NCI-H2107 (cell line): Measurements from ENCODE around the gene KLHL17.
"Not testable (repeated sequence)": the region's sequence is repeated elsewhere in the genome, so short reads cannot be mapped to it uniquely, and the experiment has no call there.

Source experiments
- DNase-seq: peaks from one replicate; lab custom pipeline; 2025; lab: John Stamatoyannopoulos, UW

The KLHL17 gene

DNA sequence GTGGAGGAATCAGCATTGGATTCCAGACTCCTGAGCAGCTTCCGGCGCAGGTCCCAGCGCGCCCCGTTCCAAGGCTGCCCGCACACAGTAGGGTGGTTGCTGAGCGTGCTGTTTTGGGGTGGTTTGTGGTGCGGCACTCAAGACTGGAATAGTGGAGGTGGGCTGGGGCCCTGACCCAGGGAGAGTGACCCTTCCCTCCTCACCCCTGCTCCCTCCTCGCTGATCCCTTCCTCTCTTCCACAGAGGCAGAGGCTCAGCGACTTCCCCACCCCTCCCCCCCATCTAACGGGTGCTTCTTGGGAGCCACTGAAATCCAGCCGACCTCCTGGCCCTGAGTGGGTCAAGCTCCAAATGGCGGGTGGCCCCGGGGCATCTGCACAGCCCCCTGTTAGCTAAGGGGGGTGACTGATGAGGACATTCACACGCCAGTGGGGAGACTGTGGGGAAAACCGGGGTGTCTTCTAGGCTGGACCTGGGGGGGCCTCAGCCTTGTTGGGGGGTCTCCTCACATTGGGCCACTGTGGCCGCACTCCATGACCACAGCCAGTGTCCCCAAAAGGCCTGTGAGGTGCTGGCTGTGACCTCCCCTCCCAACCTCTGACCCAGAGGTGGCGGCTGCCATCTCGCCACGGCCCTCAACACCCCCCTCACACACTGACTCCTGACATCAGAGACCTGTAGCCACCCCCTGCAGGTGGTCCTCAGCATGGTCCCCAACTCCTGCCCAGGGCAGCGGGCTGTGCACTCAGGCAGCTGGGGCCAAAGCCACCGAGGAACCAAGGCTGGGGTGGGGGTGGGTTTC, 43.4 kb downstream of the KLHL17 start:
- DNase-seq = no peak

DNA sequence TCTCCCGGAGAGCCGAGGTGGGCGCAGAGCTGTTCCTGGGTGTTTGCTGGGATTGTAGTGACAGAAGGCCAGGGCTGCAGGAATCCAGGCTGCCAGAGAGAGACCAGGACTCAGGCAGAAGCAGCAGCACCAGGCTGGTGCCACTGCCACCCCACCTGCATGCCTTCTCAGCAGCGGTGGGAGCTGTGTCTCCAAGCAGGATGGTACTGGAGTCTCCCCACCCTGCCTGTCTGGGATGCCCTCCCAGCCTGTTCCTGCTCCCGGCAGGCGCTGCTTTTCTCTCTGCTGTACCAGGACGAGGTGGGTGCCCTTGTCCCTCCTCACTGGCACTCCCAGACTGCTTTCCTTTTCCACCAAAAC, 44.0 kb downstream of the KLHL17 start:
- DNase-seq = no peak

DNA sequence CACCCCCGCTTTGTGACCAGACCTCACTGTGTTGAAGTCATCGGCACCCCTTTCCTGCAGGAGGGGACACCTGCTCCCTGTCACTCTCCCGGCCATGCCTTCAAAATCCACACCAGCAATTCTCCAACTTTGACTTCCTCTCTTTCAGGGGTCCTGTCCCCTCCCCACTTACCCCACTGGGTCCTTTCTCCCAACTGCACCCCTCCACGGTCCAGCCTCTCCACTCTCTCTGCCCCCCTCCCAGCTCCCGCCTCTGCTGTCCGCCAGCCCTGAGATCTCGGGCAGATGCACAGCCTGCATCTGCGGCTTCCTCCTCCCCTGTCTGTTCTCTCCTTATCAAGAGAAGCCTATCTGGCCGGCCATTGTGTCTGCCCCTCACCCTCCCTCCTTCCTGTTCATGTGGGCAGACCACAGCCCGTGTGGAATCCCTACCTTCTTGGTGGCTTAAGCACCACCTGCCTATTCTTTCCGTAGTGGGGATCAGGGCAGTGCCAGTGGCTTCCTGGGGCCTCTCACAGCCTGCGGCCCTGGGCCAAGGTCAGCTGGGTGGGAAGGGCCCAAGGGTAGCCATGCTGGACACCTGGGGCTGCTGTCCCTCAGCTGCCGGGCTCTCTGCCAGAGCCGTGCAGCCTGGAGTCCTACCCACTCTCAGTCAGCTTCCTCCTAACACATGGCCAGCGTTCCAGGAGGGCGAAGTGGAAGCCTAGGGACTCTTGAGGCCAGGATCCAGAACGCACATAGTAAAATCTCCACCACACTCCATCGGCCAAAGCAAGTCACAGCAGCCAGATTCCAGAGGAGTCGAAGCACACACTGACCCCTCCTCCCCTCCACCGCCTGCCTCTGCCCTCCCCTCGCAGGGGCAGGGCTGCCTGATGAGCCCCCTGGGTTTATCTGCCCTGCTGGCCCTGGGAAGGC, 44.7 kb downstream of the KLHL17 start:
- no peak for DNase-seq

DNA sequence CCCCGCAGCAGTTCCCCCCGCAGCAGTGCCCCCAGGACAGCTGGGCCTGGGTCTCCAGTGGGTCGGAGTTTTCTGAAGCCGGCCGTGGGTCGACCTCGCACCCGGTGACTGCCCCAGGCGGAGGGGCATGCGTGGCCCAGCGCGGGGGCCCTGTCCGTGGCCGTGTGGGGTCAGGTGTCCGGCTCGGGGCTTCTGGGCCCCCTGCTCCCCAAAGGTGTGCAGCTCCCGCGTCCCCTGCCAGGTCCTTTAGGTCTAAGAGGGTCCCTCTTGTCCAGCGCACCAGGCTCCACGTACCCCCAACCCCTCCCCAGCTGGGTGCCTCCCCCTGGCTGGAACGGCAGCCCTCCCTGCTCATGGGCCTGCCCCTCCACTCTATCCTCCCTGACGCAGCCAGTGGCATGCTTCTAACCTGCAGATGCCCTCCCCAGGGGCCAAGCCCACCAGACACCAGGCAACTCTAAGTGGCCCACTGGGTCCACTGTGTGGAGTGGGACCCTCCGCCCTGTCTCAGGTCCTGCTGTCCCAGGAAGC, 45.5 kb downstream of the KLHL17 start:
- DNase-seq = no peak

DNA sequence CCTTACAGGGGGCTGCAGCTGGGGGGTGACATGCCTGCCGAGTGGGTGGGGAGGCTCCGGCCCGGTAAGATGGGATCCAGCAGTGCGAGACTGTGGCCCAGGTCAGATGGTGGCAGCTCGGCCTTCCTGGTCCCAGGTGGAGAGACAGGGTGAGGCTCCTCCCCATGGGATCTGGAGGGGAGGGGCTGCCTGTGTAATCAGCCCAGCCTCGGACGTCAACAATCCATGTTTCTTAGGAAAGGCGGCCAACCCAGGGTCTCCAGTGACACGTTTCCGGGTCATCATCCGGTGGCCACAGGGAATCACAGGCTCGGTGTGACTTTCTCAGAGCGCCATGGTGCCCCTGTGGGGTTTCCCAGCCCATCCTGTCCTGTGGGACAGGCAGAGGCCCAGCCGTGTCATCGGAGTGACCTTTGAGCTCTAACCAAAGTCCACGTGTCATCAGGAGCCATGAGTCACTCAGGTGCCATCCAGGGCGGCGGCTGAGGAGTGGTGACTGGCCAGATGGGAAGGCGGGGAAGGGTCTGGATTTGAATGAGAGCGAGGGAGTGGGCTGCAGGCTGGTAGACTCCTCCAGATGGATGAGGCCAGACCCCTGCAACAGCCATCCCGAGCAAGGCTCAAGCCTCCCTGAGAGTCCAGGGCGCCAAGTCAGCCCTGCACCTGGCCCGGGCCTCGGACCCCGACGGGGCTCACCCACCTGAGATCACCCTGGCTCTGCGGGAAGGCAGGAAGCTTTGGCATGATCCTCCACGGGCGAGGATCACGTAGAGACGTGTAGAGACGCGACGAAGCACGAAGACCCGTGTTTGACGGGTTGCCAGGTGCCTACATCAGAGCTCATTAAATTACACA, 46.1 kb downstream of the KLHL17 start:
- DNase-seq = no peak

DNA sequence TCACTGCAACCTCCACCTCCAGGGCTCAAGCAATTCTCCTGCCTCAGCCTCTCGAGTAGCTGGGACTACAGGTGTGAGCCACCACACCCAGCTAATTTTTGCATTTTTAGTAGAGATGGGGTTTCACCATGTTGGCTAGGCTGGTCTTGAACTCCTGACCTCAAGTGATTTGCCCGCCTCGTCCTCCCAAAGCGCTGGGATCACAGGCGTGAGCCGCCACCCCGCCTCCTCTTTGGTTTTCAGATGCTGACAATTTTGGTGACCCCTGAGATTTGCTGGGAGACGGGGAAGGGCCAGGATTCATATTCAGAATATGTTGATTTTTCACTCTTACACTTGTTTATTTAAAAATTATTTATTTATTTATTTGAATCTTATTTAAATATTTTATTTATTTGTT, 49.7 kb downstream of the KLHL17 start:
- DNase-seq = not testable (repeated sequence)

DNA sequence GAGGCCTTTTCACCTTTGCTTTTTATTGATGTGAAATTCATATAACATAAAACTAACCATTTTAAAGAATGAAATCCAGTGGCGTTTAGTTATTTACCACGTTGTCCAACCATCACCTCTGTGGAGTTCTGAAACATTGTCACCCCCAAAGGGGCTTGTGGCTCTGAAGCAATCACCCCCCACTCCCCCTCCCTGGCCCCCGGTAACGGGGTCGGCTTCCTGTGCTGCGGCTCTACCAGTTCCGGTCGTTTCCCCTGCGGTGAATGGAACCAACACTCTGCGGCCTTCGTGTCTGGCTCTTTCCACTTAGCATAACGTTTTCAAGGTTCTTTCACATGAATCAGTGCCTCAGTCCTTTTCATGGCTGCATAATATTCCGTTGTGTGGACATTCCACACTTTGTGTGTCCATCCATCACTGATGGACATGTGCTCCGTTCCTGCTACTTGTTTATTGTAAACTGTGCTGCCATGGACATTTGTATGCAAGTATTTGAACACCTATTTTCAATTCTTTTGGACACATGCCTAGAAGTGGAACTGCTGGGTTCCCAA, 51.1 kb downstream of the KLHL17 start:
- DNase-seq = no peak

DNA sequence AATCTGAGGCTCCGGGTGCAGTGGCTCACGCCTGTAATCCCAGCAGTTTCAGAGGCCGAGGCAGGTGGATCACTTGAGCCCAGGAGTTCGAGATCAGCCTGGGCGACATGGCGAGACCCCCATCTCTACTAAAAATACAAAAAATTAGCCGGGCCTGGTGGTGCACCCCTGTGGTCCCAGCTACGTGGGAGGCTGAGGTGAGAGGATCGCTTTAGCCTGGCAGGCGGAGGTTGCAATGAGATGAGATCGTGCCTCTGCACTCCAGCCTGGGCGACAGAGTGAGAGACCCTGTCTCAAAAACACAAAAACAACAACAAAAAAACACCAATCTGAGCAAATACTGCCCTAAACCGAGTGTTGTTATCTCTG, 52.3 kb downstream of the KLHL17 start:
- not testable (repeated sequence) for DNase-seq

DNA sequence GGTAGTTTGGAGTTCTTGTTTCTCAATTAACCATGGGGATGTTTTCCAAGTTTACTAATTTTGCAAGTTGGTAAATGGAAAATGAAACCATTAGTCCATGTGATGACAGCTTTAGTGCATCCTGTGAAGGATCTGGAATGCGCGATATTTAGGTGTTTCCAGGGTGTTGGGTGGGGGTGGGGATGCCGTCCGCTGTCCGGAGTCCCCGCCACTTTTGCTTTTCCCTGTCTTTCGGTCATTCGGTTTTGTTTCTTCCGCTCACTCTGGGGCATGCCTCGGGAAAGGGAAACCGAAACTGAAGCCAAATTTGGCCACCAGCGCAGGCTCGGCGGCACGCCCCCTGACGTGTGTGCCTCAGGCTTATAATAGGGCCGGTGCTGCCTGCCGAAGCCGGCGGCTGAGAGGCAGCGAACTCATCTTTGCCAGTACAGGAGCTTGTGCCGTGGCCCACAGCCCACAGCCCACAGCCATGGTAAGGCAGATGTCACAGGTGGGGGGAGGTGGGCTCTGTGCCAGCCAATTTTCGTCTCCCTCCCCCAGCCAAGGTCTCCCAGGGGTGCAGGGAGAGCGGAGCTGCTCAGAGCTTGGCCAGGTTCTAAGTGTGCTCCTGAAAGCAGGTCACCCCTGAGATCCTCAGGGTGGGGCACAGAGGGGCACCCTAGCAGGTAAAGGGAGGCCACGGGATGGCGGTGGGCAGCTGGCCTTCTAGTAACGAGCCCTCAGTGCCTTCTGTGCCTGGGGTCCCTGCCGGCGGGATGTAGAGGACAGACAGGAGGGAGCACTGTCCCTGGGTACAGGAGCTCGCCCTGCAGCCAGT, 52.9 kb downstream of the KLHL17 start, which contains the start of gene ISG15:
Gene ISG15 (plus strand): TSS at position 393 of the 817 bp plus-strand sequence. CDS start 77 bp downstream, at position 470.
- no peak for DNase-seq

DNA sequence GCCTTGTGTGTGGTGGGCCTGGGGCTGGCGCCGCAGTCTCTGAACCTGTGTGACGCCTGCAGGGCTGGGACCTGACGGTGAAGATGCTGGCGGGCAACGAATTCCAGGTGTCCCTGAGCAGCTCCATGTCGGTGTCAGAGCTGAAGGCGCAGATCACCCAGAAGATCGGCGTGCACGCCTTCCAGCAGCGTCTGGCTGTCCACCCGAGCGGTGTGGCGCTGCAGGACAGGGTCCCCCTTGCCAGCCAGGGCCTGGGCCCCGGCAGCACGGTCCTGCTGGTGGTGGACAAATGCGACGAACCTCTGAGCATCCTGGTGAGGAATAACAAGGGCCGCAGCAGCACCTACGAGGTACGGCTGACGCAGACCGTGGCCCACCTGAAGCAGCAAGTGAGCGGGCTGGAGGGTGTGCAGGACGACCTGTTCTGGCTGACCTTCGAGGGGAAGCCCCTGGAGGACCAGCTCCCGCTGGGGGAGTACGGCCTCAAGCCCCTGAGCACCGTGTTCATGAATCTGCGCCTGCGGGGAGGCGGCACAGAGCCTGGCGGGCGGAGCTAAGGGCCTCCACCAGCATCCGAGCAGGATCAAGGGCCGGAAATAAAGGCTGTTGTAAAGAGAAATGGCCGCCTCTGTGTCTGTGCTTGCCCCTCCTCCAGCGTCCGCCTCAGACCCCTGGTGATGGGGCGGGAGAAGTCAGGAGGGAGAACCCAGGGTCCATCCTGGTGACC, 53.7 kb downstream of the KLHL17 start:
- DNase-seq = no peak

DNA sequence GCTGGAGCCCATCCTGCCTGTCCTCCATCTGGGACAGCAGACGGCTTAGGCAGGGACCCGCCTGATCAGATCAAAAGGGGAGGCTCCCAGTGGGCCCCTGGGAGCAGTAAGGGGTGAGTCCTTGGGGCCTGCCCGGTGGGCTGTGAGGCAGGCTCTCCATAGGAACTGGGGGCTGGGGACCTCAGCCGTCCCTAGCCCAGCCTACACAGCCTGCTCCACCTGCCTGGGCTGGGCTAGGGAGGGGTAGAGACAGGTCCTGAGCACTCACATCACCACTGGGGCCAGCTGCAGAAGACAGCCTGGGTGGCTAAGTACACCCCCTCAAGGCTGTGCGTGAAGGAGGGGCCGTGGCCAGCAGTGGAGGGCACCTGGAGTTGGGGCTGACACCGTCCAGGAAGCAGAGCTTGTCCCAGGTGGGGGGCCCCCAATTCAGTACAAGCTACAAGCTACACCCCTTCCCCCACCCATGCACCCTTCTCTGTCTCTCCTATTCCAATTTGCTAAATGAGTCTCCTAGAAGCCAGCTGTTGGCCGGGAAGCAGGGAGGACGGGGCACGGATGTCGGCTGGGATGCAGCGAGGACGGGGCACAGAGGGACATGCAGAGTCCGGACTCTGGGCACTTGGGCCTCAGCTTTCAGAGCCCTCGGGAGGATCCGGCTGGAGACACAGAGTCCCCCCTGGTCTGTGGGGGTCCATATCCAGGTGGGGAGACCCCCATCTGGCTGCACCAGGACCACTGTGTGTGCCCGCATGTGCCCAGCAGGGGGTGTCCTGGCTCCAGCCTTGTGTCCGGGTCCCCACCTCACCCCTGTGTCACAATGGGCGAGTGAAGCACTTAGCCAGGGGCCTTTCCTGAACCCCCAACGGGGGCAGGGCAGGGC, 54.7 kb downstream of the KLHL17 start:
- DNase-seq = no peak
